ENCODE data around the gene DICER1.

The DICER1 gene

GRCh38 chr14:95185033-95185766 lies 27.9 kb upstream of the DICER1 start:
- Histone ChIP-seq H2AFZ (ENCODE audit: low read length) (no peak overlapping the region), H3K9ac (ENCODE audit: low read depth, low read length, poor library complexity, severe bottlenecking) (no peak overlapping the region), H4K20me1 (ENCODE audit: insufficient read depth, low read length, poor library complexity, severe bottlenecking) (no peaks in the 10 kb centered on the region), H3K9me2 (replicated peaks; ENCODE audit: low read depth, low read length) (no peaks in the 10 kb centered on the region), H3K4me2 (ENCODE audit: low read depth, low read length, poor library complexity, severe bottlenecking) (no peak overlapping the region), H3K9me3 (ENCODE audit: insufficient read depth, low read depth, low read length) (no peaks in the 10 kb centered on the region), H3K27me3 (ENCODE audit: insufficient read depth, low read length, poor library complexity, severe bottlenecking) (no peaks in the 10 kb centered on the region), H3F3A (ENCODE audit: low read depth) (no peaks in the 10 kb centered on the region), H3K36me3 (ENCODE audit: insufficient read depth, low read length) (no peaks in the 10 kb centered on the region), H3K79me2 (ENCODE audit: insufficient read depth, low read length) (no peaks in the 10 kb centered on the region), H3K4me1 (ENCODE audit: insufficient read depth, low read length, poor library complexity, severe bottlenecking) (no peaks in the 10 kb centered on the region), H3K4me3 (ENCODE audit: low read length, poor library complexity, severe bottlenecking) (no peak overlapping the region)
- TF ChIP-seq EZH2phosphoT487 (IDR thresholded peaks at IDR 0.05; ENCODE audit: borderline replicate concordance) (no peak), CTCF (conservative IDR thresholded peaks at IDR 0.05; ENCODE audit: low read length) (no peak)

- Histone ChIP-seq H3K4me3 (ENCODE audit: low read length, poor library complexity, severe bottlenecking) (no peak overlapping the region), H2AFZ (ENCODE audit: low read length) (no peak overlapping the region), H4K20me1 (ENCODE audit: insufficient read depth, low read length, poor library complexity, severe bottlenecking) (no peaks in the 10 kb centered on the region), H3K4me1 (ENCODE audit: insufficient read depth, low read length, poor library complexity, severe bottlenecking) (no peaks in the 10 kb centered on the region), H3F3A (ENCODE audit: low read depth) (no peaks in the 10 kb centered on the region), H3K9me3 (ENCODE audit: insufficient read depth, low read depth, low read length) (no peaks in the 10 kb centered on the region), H3K4me2 (ENCODE audit: low read depth, low read length, poor library complexity, severe bottlenecking) (no peak overlapping the region), H3K36me3 (ENCODE audit: insufficient read depth, low read length) (no peaks in the 10 kb centered on the region), H3K27me3 (ENCODE audit: insufficient read depth, low read length, poor library complexity, severe bottlenecking) (no peaks in the 10 kb centered on the region), H3K9me2 (replicated peaks; ENCODE audit: low read depth, low read length) (no peaks in the 10 kb centered on the region), H3K79me2 (ENCODE audit: insufficient read depth, low read length) (no peaks in the 10 kb centered on the region), H3K9ac (ENCODE audit: low read depth, low read length, poor library complexity, severe bottlenecking) (no peak overlapping the region)
- TF ChIP-seq EZH2phosphoT487 (IDR thresholded peaks at IDR 0.05; ENCODE audit: borderline replicate concordance) (no peak), CTCF (conservative IDR thresholded peaks at IDR 0.05; ENCODE audit: low read length) (no peak)
Observed at GRCh38 chr14:95184413-95184790, 27.1 kb upstream of the DICER1 start.

GRCh38 chr14:95183532-95184412 lies 26.4 kb upstream of the DICER1 start:
- H2AFZ ChIP-seq (ENCODE audit: low read length), result no peak overlapping the region
- H4K20me1 ChIP-seq (ENCODE audit: insufficient read depth, low read length, poor library complexity, severe bottlenecking), result no peaks in the 10 kb centered on the region
- no peak overlapping the region for H3K4me2 ChIP-seq (ENCODE audit: low read depth, low read length, poor library complexity, severe bottlenecking)
- H3F3A ChIP-seq (ENCODE audit: low read depth), result no peaks in the 10 kb centered on the region
- H3K36me3 ChIP-seq (ENCODE audit: insufficient read depth, low read length), result no peaks in the 10 kb centered on the region
- no peaks in the 10 kb centered on the region for H3K9me3 ChIP-seq (ENCODE audit: insufficient read depth, low read depth, low read length)
- TF ChIP-seq EZH2phosphoT487 (IDR thresholded peaks at IDR 0.05; ENCODE audit: borderline replicate concordance) (no peak), CTCF (conservative IDR thresholded peaks at IDR 0.05; ENCODE audit: low read length) (no peak)
- no peaks in the 10 kb centered on the region for H3K79me2 ChIP-seq (ENCODE audit: insufficient read depth, low read length)
- H3K4me1 ChIP-seq (ENCODE audit: insufficient read depth, low read length, poor library complexity, severe bottlenecking), result no peaks in the 10 kb centered on the region
- no peak overlapping the region for H3K4me3 ChIP-seq (ENCODE audit: low read length, poor library complexity, severe bottlenecking)
- H3K9ac ChIP-seq (ENCODE audit: low read depth, low read length, poor library complexity, severe bottlenecking), result no peak overlapping the region
- H3K27me3 ChIP-seq (ENCODE audit: insufficient read depth, low read length, poor library complexity, severe bottlenecking), result no peaks in the 10 kb centered on the region
- H3K9me2 ChIP-seq (replicated peaks; ENCODE audit: low read depth, low read length), result no peaks in the 10 kb centered on the region

Measured in Loucy (cell line).